Right kidney (tissue), 9 donors: Measurements from ENCODE around the gene FGD6.
"Not testable (repeated sequence)": the region's sequence is repeated elsewhere in the genome, so short reads cannot be mapped to it uniquely, and the experiment has no call there.

Source experiments
- DNase-seq: peaks from one replicate; pipeline ENCODE4 v3.0.0-alpha.2; 2016
- long read RNA-seq, 8 donors: transcript quantifications; one replicate each; lab custom pipeline, GENCODE V29; 2026

Gene FGD6
- long read RNA-seq, donor 1, result 0 reads
- long read RNA-seq, donor 2, result 0 reads
- long read RNA-seq, donor 3, partial matches to known transcripts, result 77 of 77 reads
- long read RNA-seq, donor 3, other reads (novel, unspliced or antisense), result 0 of 77 reads
- long read RNA-seq, donor 4, full-length matches to known transcripts, result 1 of 1 reads
- long read RNA-seq, donor 4, partial matches to known transcripts, result 0 of 1 reads
- long read RNA-seq, donor 4, other reads (novel, unspliced or antisense), result 0 of 1 reads
- long read RNA-seq, donor 5, result 0 reads
- long read RNA-seq, donor 6, full-length matches to known transcripts, result 1 of 6 reads
- long read RNA-seq, donor 6, partial matches to known transcripts, result 5 of 6 reads
- long read RNA-seq, donor 6, other reads (novel, unspliced or antisense), result 0 of 6 reads
- long read RNA-seq, donor 7, partial matches to known transcripts, result 6 of 6 reads
- long read RNA-seq, donor 7, other reads (novel, unspliced or antisense), result 0 of 6 reads
- long read RNA-seq, donor 8, full-length matches to known transcripts, result 1 of 1 reads
- long read RNA-seq, donor 8, partial matches to known transcripts, result 0 of 1 reads
- long read RNA-seq, donor 8, other reads (novel, unspliced or antisense), result 0 of 1 reads

- peak; percentile 97 for DNase-seq
Observed at GRCh38 chr12:95217377-95218149, at the start of gene FGD6, which contains the start of gene VEZT. TSS of gene FGD6 (minus strand) at chr12:95217467. CDS start at chr12:95217240, 227 bp downstream. TSS of gene VEZT (plus strand) at chr12:95217807. CDS start at chr12:95217851, 44 bp downstream.

DNA sequence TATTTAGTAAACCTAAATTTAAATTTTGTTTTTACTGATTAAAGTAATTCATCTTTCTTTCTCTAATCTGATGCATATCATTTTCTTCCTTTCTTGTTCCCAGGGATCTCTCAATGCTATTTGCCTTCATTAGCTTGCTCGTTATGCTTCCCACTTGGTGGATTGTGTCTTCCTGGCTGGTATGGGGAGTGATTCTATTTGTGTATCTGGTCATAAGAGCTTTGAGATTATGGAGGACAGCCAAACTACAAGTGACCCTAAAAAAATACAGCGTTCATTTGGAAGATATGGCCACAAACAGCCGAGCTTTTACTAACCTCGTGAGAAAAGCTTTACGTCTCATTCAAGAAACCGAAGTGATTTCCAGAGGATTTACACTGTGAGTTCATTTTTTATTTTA lies 49.0 kb upstream of the FGD6 start:
- DNase-seq, result no peak

DNA sequence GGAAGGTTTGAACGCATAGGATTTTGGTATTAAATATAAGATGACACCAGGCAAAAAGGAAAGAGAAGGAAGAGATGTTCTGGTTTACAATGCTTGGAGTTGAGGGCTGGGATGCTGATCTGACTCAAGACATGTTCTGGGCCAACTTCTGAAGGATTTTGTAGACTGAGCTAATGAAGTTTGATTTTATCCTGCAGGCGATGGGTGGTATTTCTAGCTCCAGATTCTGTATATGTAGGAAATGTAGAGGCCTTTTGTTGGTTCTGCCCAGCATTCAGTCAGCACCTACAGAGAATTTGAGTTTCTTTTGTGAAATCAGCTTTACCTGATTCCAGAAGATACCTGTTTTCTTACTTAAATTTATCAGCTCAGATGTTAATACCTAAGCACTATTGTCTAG lies 48.5 kb upstream of the FGD6 start:
- no peak for DNase-seq

- no peak for DNase-seq
Observed at GRCh38 chr12:95262808-95263207, 45.5 kb upstream of the FGD6 start.

- no peak for DNase-seq
Observed at GRCh38 chr12:95261109-95261508, 43.8 kb upstream of the FGD6 start.

GRCh38 chr12:95259368-95259767 lies 42.1 kb upstream of the FGD6 start:
- DNase-seq, result no peak

DNA sequence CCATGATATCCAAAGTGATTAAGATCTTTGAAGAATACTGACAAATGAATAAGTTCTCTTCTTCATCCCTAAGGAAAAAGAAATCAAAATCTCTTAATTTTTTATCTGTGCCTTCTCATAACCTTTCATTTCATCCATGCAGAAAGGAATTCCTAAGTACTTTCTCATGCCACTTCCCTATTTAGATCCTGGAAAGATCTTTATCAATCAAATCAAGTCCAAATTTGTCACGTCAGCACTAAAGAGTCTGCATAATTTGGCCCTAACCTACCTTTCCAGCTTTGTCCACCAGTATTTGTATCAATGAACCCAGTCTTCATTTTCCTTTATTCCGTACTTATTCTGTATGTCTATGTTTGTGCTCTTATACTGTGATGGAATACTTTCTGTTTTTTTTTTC lies 41.5 kb upstream of the FGD6 start:
- no peak for DNase-seq

- no peak for DNase-seq
Observed at GRCh38 chr12:95258151-95258550, 40.9 kb upstream of the FGD6 start.

- no peak for DNase-seq
Observed at GRCh38 chr12:95257541-95257940, 40.3 kb upstream of the FGD6 start.

GRCh38 chr12:95253386-95253785 lies 36.1 kb upstream of the FGD6 start:
- DNase-seq, result no peak

- peak; percentile 22 for DNase-seq
Observed at GRCh38 chr12:95248604-95249360, 31.5 kb upstream of the FGD6 start.

DNA sequence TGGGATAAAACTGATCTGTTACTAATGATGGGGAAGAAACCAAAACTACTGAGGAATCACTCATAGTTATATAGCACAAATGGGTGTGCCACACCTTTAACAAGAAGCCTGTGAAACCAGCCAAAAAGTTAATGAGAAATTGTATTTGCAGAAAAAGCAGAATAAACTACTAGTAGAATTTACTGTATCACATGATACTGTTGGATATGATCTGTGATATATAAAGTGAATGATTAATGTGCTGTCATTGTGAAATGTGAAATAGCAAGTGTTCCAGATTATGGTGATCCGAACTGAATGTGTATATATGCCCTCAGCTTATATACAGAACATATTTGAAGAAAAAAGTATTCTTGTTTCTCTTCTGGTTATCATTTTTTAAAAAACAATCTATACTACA lies 30.8 kb upstream of the FGD6 start:
- no peak for DNase-seq

DNA sequence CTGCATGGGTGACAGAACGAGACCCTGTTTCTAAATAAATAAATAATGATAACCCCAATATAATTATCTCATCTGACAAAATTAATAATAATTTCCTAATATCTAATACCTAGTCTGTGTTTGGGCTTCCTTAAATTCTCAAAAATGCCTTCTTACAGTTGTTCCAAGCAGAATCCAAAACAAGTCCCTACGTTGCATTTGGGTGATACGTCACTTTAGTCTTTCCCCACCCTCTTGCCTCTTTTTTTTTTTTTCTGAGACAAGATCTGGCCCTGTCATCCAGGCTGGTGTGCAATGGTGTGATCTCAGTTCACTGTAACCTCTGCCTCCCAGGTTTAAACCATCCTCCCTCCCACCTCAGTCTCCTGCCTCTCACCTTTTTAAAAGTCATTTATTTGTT lies 27.1 kb upstream of the FGD6 start:
- DNase-seq, result no peak

GRCh38 chr12:95243497-95244183 lies 26.4 kb upstream of the FGD6 start:
- DNase-seq, result no peak

DNA sequence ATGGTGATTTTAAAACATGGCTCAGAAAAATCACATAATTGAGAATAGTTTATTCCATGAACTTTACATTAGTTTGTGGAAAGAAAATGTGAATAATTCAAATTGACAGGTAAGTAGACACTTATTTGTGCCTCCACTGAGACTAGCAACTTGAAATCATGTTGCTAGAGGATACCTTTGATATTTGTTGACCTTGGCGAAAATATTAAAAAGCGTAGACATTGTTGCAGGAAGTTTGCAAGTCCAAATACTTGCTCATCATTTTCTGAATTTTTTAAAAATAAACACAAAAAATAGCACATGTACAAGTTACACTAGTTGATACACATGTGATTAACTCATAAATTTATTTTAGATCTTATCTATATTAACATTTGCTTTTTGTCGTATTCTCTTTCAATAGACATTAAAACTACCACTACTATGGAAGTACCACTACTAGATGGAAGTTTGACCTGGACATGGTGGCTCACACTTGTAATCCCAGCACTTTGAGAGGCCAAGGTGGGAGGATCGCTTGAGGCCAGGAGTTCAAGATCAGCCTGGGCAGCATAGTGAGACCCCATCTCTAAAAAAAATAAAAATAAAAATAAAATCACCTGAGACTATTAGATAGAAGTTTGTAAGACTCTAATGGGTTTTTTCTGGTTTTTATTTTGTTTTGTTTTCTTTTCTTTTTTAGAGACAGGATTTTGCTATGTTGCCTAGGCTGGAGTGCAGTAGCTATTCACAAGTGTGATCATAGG lies 24.7 kb upstream of the FGD6 start:
- no peak for DNase-seq

GRCh38 chr12:95241138-95241537 lies 23.9 kb upstream of the FGD6 start:
- not testable (repeated sequence) for DNase-seq

DNA sequence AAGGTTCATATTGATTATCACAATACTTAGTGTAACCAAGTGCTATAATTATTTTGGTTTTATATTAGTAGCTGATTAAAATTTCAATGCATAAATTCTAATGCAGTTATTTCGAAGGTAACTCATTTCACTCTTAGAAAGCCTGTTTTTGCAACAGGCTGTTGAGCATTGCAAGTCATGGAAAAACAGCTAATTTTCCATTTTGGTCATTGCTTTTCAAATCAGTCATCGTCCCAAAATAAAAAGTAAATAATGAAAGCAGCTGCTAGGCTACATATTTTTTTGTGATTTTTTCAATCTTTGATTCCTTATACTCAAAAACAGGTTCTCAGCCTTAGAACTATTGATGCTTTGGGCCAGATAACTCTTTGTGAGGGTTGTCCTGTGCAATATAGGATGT lies 23.3 kb upstream of the FGD6 start:
- DNase-seq, result no peak

GRCh38 chr12:95239835-95240234 lies 22.6 kb upstream of the FGD6 start:
- DNase-seq, result not testable (repeated sequence)

DNA sequence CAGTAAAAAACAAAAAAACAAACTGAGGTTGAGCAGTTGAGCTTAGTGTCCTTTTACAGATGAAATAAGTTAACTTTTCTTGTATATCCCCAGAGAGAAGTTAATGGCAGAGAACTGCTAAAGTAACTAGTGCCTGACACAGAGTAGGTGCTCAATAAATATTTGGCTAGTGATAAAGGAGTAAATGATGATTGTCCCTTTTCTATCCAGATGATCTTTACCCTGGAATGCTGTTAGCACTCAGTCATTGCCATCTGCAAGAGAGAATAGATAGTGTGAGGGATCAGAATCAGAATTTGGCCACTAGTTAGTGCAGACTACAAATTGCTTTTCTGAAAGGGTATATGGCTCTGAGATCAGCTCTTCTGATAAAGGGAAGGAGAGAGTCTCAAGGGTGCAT lies 21.9 kb upstream of the FGD6 start:
- no peak for DNase-seq

DNA sequence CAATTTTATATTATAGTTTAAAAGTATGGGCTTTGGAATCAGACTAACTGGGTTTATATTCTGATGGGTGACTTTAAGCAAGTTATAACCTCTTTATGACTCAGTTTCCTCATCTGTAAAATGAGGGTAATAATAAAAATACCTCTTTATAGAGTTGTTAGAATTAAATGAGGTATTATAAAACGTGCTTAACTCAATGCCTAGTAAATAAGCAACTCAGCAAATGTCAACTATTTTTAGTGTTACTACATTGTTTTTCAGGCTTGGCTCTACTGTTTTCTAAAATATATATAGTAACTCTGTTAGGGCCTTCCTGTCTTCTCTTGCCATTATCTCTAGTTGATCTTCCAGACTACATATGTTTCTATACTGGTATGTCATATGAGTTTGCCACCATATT lies 20.9 kb upstream of the FGD6 start:
- DNase-seq, result no peak

GRCh38 chr12:95237315-95237714 lies 20.0 kb upstream of the FGD6 start:
- no peak for DNase-seq
